NT2/D1 (cell line): Measurements from ENCODE around the gene IVNS1ABP.

Experiments
- SUZ12 ChIP-seq: IDR thresholded peaks from 2 replicates; pipeline ENCODE4 v1.6.1; 2011; ENCODE audit not compliant: insufficient read length, insufficient read depth; ENCODE audit errors: extremely low read depth
- YY1 ChIP-seq: IDR thresholded peaks from 2 replicates; pipeline ENCODE4 v1.6.1; 2011; ENCODE audit not compliant: insufficient read length, insufficient read depth
- ZNF274 ChIP-seq: IDR thresholded peaks from 2 replicates; pipeline ENCODE4 v1.6.1; 2011; ENCODE audit warnings: mild to moderate bottlenecking, low read depth, low read length

DNA sequence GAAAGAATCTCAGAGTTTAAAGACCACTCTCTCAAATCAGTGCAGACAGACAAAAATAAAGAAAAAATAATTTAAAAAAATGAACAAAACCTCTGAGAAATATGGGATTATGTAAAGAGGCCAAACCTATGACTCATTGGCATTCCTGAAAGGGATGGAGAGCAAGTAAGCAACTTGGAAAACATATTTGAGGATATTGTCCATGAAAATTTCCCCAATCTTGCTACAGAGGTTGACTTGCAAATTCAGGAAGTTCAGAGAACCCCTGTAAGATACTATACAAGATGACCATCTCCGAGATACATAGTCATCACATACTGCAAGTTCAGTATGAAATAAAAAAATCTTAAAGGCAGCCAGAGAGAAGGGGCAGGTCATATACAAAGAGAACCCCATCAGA, 43.7 kb upstream of the IVNS1ABP start:
- no peak for TF ChIP-seq YY1
- TF ChIP-seq SUZ12 = no peak
- TF ChIP-seq ZNF274 = no peak
